Endothelial cell (in vitro differentiated cells): Measurements from ENCODE around the gene DYNLL2. TPM values are rescaled to one million over a fixed set of nuclear protein-coding genes. Genes with fewer than 3 reads are reported as not detected.
"Not testable (repeated sequence)": the region's sequence is repeated elsewhere in the genome, so short reads cannot be mapped to it uniquely, and the experiment has no call there.

Source experiments
- DNase-seq: peaks from one replicate; pipeline ENCODE4 v3.0.0; 2021; ENCODE audit warnings: low spot score
- H3K27ac Mint-ChIP-seq: one replicate; pipeline ENCODE4 v1.8.0; 2021; ENCODE audit warnings: mixed read lengths, inconsistent platforms; ENCODE audit not compliant: unreplicated experiment
- H3K27me3 Mint-ChIP-seq: one replicate; pipeline ENCODE4 v1.8.0; 2021; ENCODE audit warnings: mild to moderate bottlenecking, moderate library complexity, mixed read lengths, inconsistent platforms; ENCODE audit not compliant: unreplicated experiment
- H3K36me3 Mint-ChIP-seq: one replicate; pipeline ENCODE4 v1.8.0; 2021; ENCODE audit warnings: mild to moderate bottlenecking, low read depth, mixed read lengths, inconsistent platforms; ENCODE audit not compliant: unreplicated experiment
- H3K4me1 Mint-ChIP-seq: one replicate; pipeline ENCODE4 v1.8.0; 2021; ENCODE audit warnings: mild to moderate bottlenecking, mixed read lengths, inconsistent platforms; ENCODE audit not compliant: unreplicated experiment
- H3K4me3 Mint-ChIP-seq: one replicate; pipeline ENCODE4 v1.8.0; 2021; ENCODE audit warnings: mild to moderate bottlenecking, mixed read lengths, inconsistent platforms; ENCODE audit not compliant: unreplicated experiment
- H3K9me3 Mint-ChIP-seq: one replicate; pipeline ENCODE4 v1.8.0; 2021; ENCODE audit warnings: mixed read lengths, inconsistent platforms; ENCODE audit not compliant: unreplicated experiment
- CTCF ChIP-seq: fragments of 200-600 bp; sonication (generic); IDR thresholded peaks from one replicate; pipeline ENCODE4 v1.5.0; 2021; ENCODE audit warnings: antibody characterized with exemption; ENCODE audit not compliant: unreplicated experiment
- total RNA-seq: library from RNA; stranded (reverse); fragmentation: NEBNext Ultra II Directional; extraction: Animal tissue kit (Norgen Biotek cat#: 25700); gene quantifications from one replicate; pipeline ENCODE4 v1.2.1, GENCODE V29; 2021; ENCODE audit not compliant: unreplicated experiment

The DYNLL2 gene
- total RNA-seq, 1 donor from 2014 or later: 14.6 TPM

GRCh38 chr17:58141505-58141904 is 58.3 kb downstream of the DYNLL2 start:
- Mint-ChIP-seq H3K27me3 (no peaks in the 10 kb centered on the region), H3K9me3 (peaks cover 3% of the 10 kb centered on the region), H3K4me1 (no peaks in the 10 kb centered on the region), H3K27ac (no peak overlapping the region), H3K36me3 (peaks cover 8% of the 10 kb centered on the region), H3K4me3 (no peak overlapping the region)
- no peak for DNase-seq
- TF ChIP-seq CTCF: no peak

- not testable (repeated sequence) for H3K27ac Mint-ChIP-seq, H3K4me3 Mint-ChIP-seq, H3K36me3 Mint-ChIP-seq, H3K9me3 Mint-ChIP-seq, DNase-seq, H3K27me3 Mint-ChIP-seq, H3K4me1 Mint-ChIP-seq
Observed at GRCh38 chr17:58143335-58143734, 60.1 kb downstream of the DYNLL2 start.

- H3K4me1 Mint-ChIP-seq: no peaks in the 10 kb centered on the region
- H3K4me3 Mint-ChIP-seq: no peak overlapping the region
- H3K36me3 Mint-ChIP-seq: peaks cover 8% of the 10 kb centered on the region
- no peak overlapping the region for H3K27ac Mint-ChIP-seq
- H3K27me3 Mint-ChIP-seq: no peaks in the 10 kb centered on the region
- TF ChIP-seq CTCF: no peak
- H3K9me3 Mint-ChIP-seq: peaks cover 3% of the 10 kb centered on the region
- DNase-seq: no peak
Observed at GRCh38 chr17:58144801-58145200, 61.6 kb downstream of the DYNLL2 start.

Other genes with a start within 250 kb of the DYNLL2 start
- gene MRPS23, start 233.4 kb upstream of the DYNLL2 start, total RNA-seq: 39.3 TPM
- gene CUEDC1, start 128.0 kb upstream of the DYNLL2 start, total RNA-seq: 13.3 TPM
- 43.7 TPM for gene VEZF1, start 95.2 kb upstream of the DYNLL2 start, total RNA-seq
- 201 TPM for gene SRSF1, start 76.2 kb upstream of the DYNLL2 start, total RNA-seq
- not detected for gene OR4D1, start 65.0 kb downstream of the DYNLL2 start, total RNA-seq
- not detected for gene OR4D2, start 83.6 kb downstream of the DYNLL2 start, total RNA-seq
- not detected for gene EPX, start 109.3 kb downstream of the DYNLL2 start, total RNA-seq
- 27.8 TPM for gene MKS1, start 135.8 kb downstream of the DYNLL2 start, total RNA-seq
- 0.31 TPM for gene LPO, start 155.2 kb downstream of the DYNLL2 start, total RNA-seq
- gene MPO, start 197.5 kb downstream of the DYNLL2 start, total RNA-seq: not detected
- gene TSPOAP1, start 245.4 kb downstream of the DYNLL2 start, total RNA-seq: 1.3 TPM